PC-9 (cell line): ENCODE measurements around the gene UBQLNL. TPM values are rescaled to one million over a fixed set of nuclear protein-coding genes. Genes with fewer than 3 reads are reported as not detected.

Experiments
- BruUV-seq: library from RNA; stranded (reverse); fragments of 400-500 nt; replicated peaks from 2 replicates; lab custom pipeline; 2021; lab: Mats Ljungman, UMichigan
- CTCF ChIA-PET: fragments of 300-600 bp; sonication (Branson Sonifier 250); formaldehyde crosslinking; loops from one replicate; lab custom pipeline; 2022; ENCODE audit warnings: antibody characterized with exemption; lab: Charles Lee
- POLR2A ChIA-PET: fragments of 300-600 bp; sonication (Branson Sonifier 250); formaldehyde crosslinking; loops from one replicate; lab custom pipeline; 2022; ENCODE audit warnings: antibody characterized with exemption; ENCODE audit not compliant: unreplicated experiment; lab: Charles Lee
- DNase-seq, 2 experiments: peaks; one replicate each; pipeline versions ENCODE4 v3.0.0 to v3.0.0-alpha.2; 2015 to 2022; ENCODE audit warnings: mixed read lengths in 1 of 2
- H2AFZ ChIP-seq: fragments of 200-600 bp; sonication (generic); 2 replicates; pipeline ENCODE4 v1.8.1; 2017; ENCODE audit warnings: antibody characterized with exemption
- H3F3A ChIP-seq: fragments of 200-600 bp; sonication (generic); 2 replicates; pipeline ENCODE4 v1.8.1; 2017; ENCODE audit warnings: antibody characterized with exemption, mild to moderate bottlenecking, low read depth; ENCODE audit not compliant: insufficient read depth
- H3K27ac ChIP-seq: fragments of 200-600 bp; sonication (generic); 2 replicates; pipeline ENCODE4 v1.6.1; 2016; ENCODE audit warnings: mixed run types
- H3K27me3 ChIP-seq: fragments of 200-600 bp; sonication (generic); 2 replicates; pipeline ENCODE4 v1.6.1; 2016; ENCODE audit warnings: low read depth, mixed run types; ENCODE audit not compliant: insufficient read depth
- H3K36me3 ChIP-seq: fragments of 200-600 bp; sonication (generic); 2 replicates; pipeline ENCODE4 v1.6.1; 2016; ENCODE audit warnings: low read depth, mixed run types
- H3K4me1 ChIP-seq: fragments of 200-600 bp; sonication (generic); replicated peaks from 2 replicates; pipeline ENCODE4 v1.6.1; 2016; ENCODE audit warnings: mixed run types; ENCODE audit not compliant: insufficient read depth
- H3K4me2 ChIP-seq: fragments of 200-600 bp; sonication (generic); 2 replicates; pipeline ENCODE4 v1.6.1; 2017; ENCODE audit warnings: mixed run types
- H3K4me3 ChIP-seq: fragments of 200-600 bp; sonication (generic); 2 replicates; pipeline ENCODE4 v1.6.1; 2016; ENCODE audit warnings: mixed run types
- H3K79me2 ChIP-seq: fragments of 200-600 bp; sonication (generic); 2 replicates; pipeline ENCODE4 v1.6.1; 2017; ENCODE audit warnings: low read depth, mixed run types
- H3K9me2 ChIP-seq: fragments of 200-600 bp; sonication (generic); 2 replicates; pipeline ENCODE4 v1.8.1; 2017; ENCODE audit warnings: mild to moderate bottlenecking; ENCODE audit not compliant: insufficient read depth
- H3K9me3 ChIP-seq: fragments of 200-600 bp; sonication (generic); 2 replicates; pipeline ENCODE4 v1.8.1; 2016; ENCODE audit warnings: low read depth; ENCODE audit not compliant: insufficient read depth
- H4K20me1 ChIP-seq: fragments of 200-600 bp; sonication (generic); 2 replicates; pipeline ENCODE4 v1.8.1; 2017; ENCODE audit not compliant: insufficient read depth
- EZH2 ChIP-seq: fragments of 200-600 bp; sonication (generic); IDR thresholded peaks from 2 replicates; pipeline ENCODE4 v1.8.0; 2017; ENCODE audit warnings: antibody characterized with exemption, low read depth
- intact Hi-C: fragments of 100-400 bp; cut with micrococcal nuclease; formaldehyde crosslinking; loops from one replicate; pipeline ENCODE4 v1.10.0; 2022; ENCODE audit not compliant: unreplicated experiment
- total RNA-seq: library from RNA; stranded (reverse); gene quantifications from 2 replicates; pipeline ENCODE4 v1.2.3, GENCODE V29; 2021
- TF ChIP-seq, protein P1 (sequence below): fragments of 200-600 bp; sonication (generic); conservative IDR thresholded peaks from 2 replicates; pipeline ENCODE4 v1.6.1; 2017; ENCODE audit warnings: mixed run types, antibody characterized with exemption, mild to moderate bottlenecking, moderate library complexity

Gene UBQLNL
- total RNA-seq, 1 experiment from 2014 or later, result 0.15 TPM

DNA sequence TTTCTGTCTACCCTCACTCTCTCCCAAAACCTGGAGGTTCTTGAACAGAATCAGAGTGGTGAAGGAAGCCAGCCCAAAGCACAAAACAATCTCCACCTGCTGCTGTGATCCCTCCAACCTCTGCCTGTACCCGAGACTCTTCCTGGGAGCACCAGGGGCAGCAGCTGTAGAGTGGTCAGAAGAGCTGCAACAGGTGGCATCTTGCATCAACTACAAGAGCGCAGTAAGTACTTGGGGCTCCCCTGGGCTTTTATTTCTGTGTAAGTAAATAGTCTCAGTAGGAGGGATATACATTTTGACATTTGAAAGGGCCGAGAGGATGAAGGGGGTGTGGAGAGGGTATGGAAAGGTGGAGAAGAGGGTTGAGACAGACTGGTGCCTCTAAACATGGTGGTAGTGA lies 8.3 kb upstream of the UBQLNL start:
- Histone ChIP-seq H3K36me3 (no peaks in the 10 kb centered on the region), H2AFZ (no peak overlapping the region), H4K20me1 (no peaks in the 10 kb centered on the region), H3K4me3 (no peak overlapping the region), H3K4me2 (no peak overlapping the region), H3K4me1 (no peaks in the 10 kb centered on the region), H3F3A (no peaks in the 10 kb centered on the region), H3K9me3 (no peaks in the 10 kb centered on the region), H3K9me2 (no peaks in the 10 kb centered on the region), H3K79me2 (no peaks in the 10 kb centered on the region), H3K27ac (no peak overlapping the region), H3K27me3 (peaks cover 10% of the 10 kb centered on the region)
- ChIA-PET CTCF (no interaction called here), POLR2A (no interaction called here)
- no peak for DNase-seq
- intact Hi-C loops, result no loop called here
- no TSS peak for BruUV-seq
- TF ChIP-seq, protein P1, sequence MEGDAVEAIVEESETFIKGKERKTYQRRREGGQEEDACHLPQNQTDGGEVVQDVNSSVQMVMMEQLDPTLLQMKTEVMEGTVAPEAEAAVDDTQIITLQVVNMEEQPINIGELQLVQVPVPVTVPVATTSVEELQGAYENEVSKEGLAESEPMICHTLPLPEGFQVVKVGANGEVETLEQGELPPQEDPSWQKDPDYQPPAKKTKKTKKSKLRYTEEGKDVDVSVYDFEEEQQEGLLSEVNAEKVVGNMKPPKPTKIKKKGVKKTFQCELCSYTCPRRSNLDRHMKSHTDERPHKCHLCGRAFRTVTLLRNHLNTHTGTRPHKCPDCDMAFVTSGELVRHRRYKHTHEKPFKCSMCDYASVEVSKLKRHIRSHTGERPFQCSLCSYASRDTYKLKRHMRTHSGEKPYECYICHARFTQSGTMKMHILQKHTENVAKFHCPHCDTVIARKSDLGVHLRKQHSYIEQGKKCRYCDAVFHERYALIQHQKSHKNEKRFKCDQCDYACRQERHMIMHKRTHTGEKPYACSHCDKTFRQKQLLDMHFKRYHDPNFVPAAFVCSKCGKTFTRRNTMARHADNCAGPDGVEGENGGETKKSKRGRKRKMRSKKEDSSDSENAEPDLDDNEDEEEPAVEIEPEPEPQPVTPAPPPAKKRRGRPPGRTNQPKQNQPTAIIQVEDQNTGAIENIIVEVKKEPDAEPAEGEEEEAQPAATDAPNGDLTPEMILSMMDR, result no peak
- TF ChIP-seq EZH2, result no peak

DNA sequence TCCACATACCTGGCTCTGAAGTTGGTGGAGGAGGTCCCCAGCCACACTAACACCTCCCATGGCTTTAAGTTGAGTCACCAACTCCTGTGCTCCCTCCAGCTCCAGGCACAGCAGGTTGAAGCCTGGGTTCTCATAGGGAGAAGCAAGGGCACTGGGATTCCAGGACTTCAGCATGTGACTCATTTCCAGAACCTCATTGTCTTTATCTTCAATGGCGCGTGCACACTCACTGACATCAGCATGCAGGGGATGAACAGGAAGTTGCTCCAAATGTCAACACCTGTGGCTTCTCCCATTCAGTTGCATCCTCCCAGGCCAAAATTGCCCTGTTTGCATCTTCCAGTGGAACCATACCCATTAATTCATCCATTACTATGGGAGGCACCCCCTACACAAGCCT lies 5.8 kb upstream of the UBQLNL start:
- DNase-seq, result no peak
- intact Hi-C loops, result no loop called here

DNA sequence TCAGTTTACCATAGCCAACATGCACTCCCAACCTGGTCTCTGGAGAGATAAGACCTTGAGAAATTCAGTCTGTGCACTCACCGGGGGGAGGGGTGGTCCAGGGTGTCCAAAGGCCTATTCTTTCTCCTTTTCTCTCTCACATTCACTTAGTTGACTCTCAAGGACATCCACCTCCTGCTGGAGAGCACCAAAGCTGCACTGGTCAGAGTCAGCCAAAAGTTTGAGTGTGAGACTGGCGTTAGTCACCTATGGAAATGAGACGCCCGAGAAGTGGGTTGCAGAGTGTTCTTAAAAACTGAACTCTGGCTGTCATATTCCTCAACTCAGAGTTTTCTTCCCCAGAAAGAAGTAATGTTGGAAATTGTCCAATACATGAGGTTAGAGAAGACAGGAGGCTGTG lies 5.0 kb upstream of the UBQLNL start:
- Histone ChIP-seq H3K9me3 (no peaks in the 10 kb centered on the region), H3K4me2 (no peak overlapping the region), H3K27ac (no peak overlapping the region), H4K20me1 (no peaks in the 10 kb centered on the region), H2AFZ (no peak overlapping the region), H3K9me2 (no peaks in the 10 kb centered on the region), H3K4me1 (no peaks in the 10 kb centered on the region), H3K79me2 (no peaks in the 10 kb centered on the region), H3K27me3 (peaks cover 10% of the 10 kb centered on the region), H3F3A (no peaks in the 10 kb centered on the region), H3K36me3 (no peaks in the 10 kb centered on the region), H3K4me3 (no peak overlapping the region)
- POLR2A ChIA-PET, result no interaction called here
- intact Hi-C loops, result no loop called here
- TF ChIP-seq EZH2, result no peak
- TF ChIP-seq, protein P1, result no peak
- no peak for DNase-seq
- no TSS peak for BruUV-seq
- CTCF ChIA-PET, result no interaction called here

More for the DNA sequence above, 5.8 kb upstream of the UBQLNL start:
- Histone ChIP-seq H4K20me1 (no peaks in the 10 kb centered on the region), H3K9me3 (no peaks in the 10 kb centered on the region), H3K4me1 (no peaks in the 10 kb centered on the region), H3K27me3 (peaks cover 10% of the 10 kb centered on the region), H3K9me2 (no peaks in the 10 kb centered on the region), H3K4me2 (no peak overlapping the region), H3F3A (no peaks in the 10 kb centered on the region), H2AFZ (no peak overlapping the region), H3K79me2 (no peaks in the 10 kb centered on the region), H3K4me3 (no peak overlapping the region), H3K36me3 (no peaks in the 10 kb centered on the region), H3K27ac (no peak overlapping the region)
- ChIA-PET CTCF (no interaction called here), POLR2A (no interaction called here)
- no TSS peak for BruUV-seq
- no peak for TF ChIP-seq EZH2
- TF ChIP-seq, protein P1, result no peak
